Keratinocyte (primary cell): Measurements from ENCODE around the gene PEX10. TPM values are rescaled to one million over a fixed set of nuclear protein-coding genes. Genes with fewer than 3 reads are reported as not detected.

ENCODE experiments used
- DNase-seq: peaks from one replicate; pipeline ENCODE4 v3.0.0-alpha.2; 2011; ENCODE audit warnings: low read depth, missing footprints, low spot score
- FAIRE-seq: peaks from 2 replicates; lab custom pipeline; 2011; peaks lifted over from hg19 to GRCh38; lab: Jason Lieb, UNC
- H2AFZ ChIP-seq: 2 replicates; pipeline ENCODE4 v1.6.0; 2012; ENCODE audit warnings: low read length, control low read depth, inconsistent platforms; ENCODE audit not compliant: control insufficient read depth
- H3K27ac ChIP-seq: 2 replicates; pipeline ENCODE4 v1.5.1; 2011; ENCODE audit warnings: low read length; ENCODE audit not compliant: control insufficient read depth, insufficient read depth
- H3K27me3 ChIP-seq: 3 replicates; pipeline ENCODE4 v1.6.0; 2011; ENCODE audit warnings: low read length; ENCODE audit not compliant: control insufficient read depth, insufficient read depth; ENCODE audit errors: extremely low read depth
- H3K36me3 ChIP-seq, 2 experiments: 2 replicates in 1 of 2; 3 replicates in 1 of 2; pipeline ENCODE4 v1.5.1; 2011; ENCODE audit warnings: low read length in 2 of 2, mild to moderate bottlenecking in 1 of 2; ENCODE audit not compliant: control insufficient read depth in 2 of 2, insufficient read depth in 2 of 2; ENCODE audit errors: extremely low read depth in 1 of 2
- H3K4me1 ChIP-seq: 3 replicates; pipeline ENCODE4 v1.5.1; 2011; ENCODE audit warnings: low read length; ENCODE audit not compliant: control insufficient read depth, insufficient read depth; ENCODE audit errors: extremely low read depth
- H3K4me2 ChIP-seq: 3 replicates; pipeline ENCODE4 v1.6.0; 2011; ENCODE audit warnings: low read depth, low read length; ENCODE audit not compliant: control insufficient read depth, insufficient read depth; ENCODE audit errors: extremely low read depth
- H3K4me3 ChIP-seq, 3 experiments: fragments of 200-600 bp in 1 of 3; sonication (generic) in 1 of 3; 2 replicates in 2 of 3; 3 replicates in 1 of 3; pipeline ENCODE4 v1.5.1; 2011 to 2016; ENCODE audit warnings: low read length in 3 of 3, mild to moderate bottlenecking in 3 of 3, control low read depth in 2 of 3, inconsistent platforms in 1 of 3, low read depth in 1 of 3, mixed read lengths in 1 of 3, mixed run types in 1 of 3, moderate library complexity in 1 of 3; ENCODE audit not compliant: control insufficient read depth in 2 of 3, insufficient read depth in 2 of 3; ENCODE audit errors: extremely low read depth in 1 of 3
- H3K79me2 ChIP-seq: 2 replicates; pipeline ENCODE4 v1.6.0; 2012; ENCODE audit warnings: low read length; ENCODE audit not compliant: control insufficient read depth, insufficient read depth
- H3K9ac ChIP-seq: 3 replicates; pipeline ENCODE4 v1.6.0; 2011; ENCODE audit warnings: low read length; ENCODE audit not compliant: control insufficient read depth, insufficient read depth; ENCODE audit errors: extremely low read depth
- H3K9me1 ChIP-seq: 3 replicates; pipeline ENCODE4 v1.6.0; 2011; ENCODE audit warnings: low read length; ENCODE audit not compliant: control insufficient read depth, insufficient read depth; ENCODE audit errors: extremely low read depth
- H3K9me3 ChIP-seq: 2 replicates; pipeline ENCODE4 v1.5.1; 2012; ENCODE audit warnings: low read depth, low read length; ENCODE audit not compliant: control insufficient read depth
- H4K20me1 ChIP-seq: 3 replicates; pipeline ENCODE4 v1.6.0; 2011; ENCODE audit warnings: low read length; ENCODE audit not compliant: control insufficient read depth, insufficient read depth; ENCODE audit errors: extremely low read depth
- EZH2 ChIP-seq: IDR thresholded peaks from one replicate; pipeline ENCODE4 v1.6.1; 2012; ENCODE audit warnings: inconsistent platforms, mild to moderate bottlenecking, low read length, moderate library complexity
- dilution Hi-C: fragments of 300-500 bp; cut with MboI; formaldehyde crosslinking; loops from one replicate; pipeline ENCODE4 v1.7.0; 2020; ENCODE audit warnings: low sequenced_read_pairs; ENCODE audit not compliant: extremely low pct_ligation_motif_present
- polyA plus RNA-seq, 5 experiments: library from polyadenylated mRNA; depleted of rRNA in 3 of 5; stranded (reverse) in 3 of 5; stranded (forward) in 1 of 5; unstranded in 1 of 5; fragments of >200 nt; gene quantifications; 1 replicate in 1 of 5; 2 replicates in 3 of 5; 3 replicates in 1 of 5; pipeline versions ENCODE4 v1.2.1 to v1.2.3, GENCODE V29; 2011 to 2012; ENCODE audit warnings: missing spikeins in 2 of 5, low read depth in 1 of 5, low replicate concordance in 1 of 5
- TF ChIP-seq, protein P1 (sequence below), 3 experiments: IDR thresholded peaks in 1 of 3; conservative IDR thresholded peaks in 1 of 3; optimal IDR thresholded peaks in 1 of 3; 2 replicates in 2 of 3; 3 replicates in 1 of 3; pipeline versions ENCODE3 to v1.5.1; 2011; ENCODE audit warnings: low read length in 3 of 3, mild to moderate bottlenecking in 3 of 3, moderate library complexity in 2 of 3, control low read depth in 1 of 3, inconsistent platforms in 1 of 3; ENCODE audit not compliant: insufficient read depth in 2 of 3; ENCODE audit errors: extremely low read depth in 1 of 3

Gene PEX10
- polyA plus RNA-seq, 1 donor (not counting 4 experiments of a cell fraction or from before 2014, with no cell fraction given), result 13.8 TPM

- Histone ChIP-seq H4K20me1 (peaks cover 34% of the 10 kb centered on the region), H3K4me1 (peaks cover 28% of the 10 kb centered on the region), H3K79me2 (peaks cover 84% of the 10 kb centered on the region), H3K4me3 (no peak overlapping the region), H3K27me3 (no peaks in the 10 kb centered on the region), H2AFZ (no peak overlapping the region), H3K9me1 (no peaks in the 10 kb centered on the region), H3K4me2 (no peak overlapping the region), H3K9ac (no peak overlapping the region), H3K27ac (no peak overlapping the region), H3K36me3 (peaks cover 0 to 21% of the 10 kb centered on the region in 2 experiments), H3K9me3 (no peaks in the 10 kb centered on the region)
- dilution Hi-C loops, result no loop called here
- FAIRE-seq (no peak), DNase-seq (no peak)
- TF ChIP-seq, protein P1, sequence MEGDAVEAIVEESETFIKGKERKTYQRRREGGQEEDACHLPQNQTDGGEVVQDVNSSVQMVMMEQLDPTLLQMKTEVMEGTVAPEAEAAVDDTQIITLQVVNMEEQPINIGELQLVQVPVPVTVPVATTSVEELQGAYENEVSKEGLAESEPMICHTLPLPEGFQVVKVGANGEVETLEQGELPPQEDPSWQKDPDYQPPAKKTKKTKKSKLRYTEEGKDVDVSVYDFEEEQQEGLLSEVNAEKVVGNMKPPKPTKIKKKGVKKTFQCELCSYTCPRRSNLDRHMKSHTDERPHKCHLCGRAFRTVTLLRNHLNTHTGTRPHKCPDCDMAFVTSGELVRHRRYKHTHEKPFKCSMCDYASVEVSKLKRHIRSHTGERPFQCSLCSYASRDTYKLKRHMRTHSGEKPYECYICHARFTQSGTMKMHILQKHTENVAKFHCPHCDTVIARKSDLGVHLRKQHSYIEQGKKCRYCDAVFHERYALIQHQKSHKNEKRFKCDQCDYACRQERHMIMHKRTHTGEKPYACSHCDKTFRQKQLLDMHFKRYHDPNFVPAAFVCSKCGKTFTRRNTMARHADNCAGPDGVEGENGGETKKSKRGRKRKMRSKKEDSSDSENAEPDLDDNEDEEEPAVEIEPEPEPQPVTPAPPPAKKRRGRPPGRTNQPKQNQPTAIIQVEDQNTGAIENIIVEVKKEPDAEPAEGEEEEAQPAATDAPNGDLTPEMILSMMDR (optimal IDR thresholded peaks at IDR 0.05 in 1 of 3, IDR thresholded peaks at IDR 0.05 in 1 of 3, conservative IDR thresholded peaks at IDR 0.05 in 1 of 3; ENCODE audit: extremely low read depth in 1 of 3, insufficient read depth in 2 of 3, low read length in 3 of 3), result no peak
- TF ChIP-seq EZH2, result no peak
These were observed 34.5 kb upstream of the PEX10 start for GRCh38 chr1:2446861-2447260.

DNA sequence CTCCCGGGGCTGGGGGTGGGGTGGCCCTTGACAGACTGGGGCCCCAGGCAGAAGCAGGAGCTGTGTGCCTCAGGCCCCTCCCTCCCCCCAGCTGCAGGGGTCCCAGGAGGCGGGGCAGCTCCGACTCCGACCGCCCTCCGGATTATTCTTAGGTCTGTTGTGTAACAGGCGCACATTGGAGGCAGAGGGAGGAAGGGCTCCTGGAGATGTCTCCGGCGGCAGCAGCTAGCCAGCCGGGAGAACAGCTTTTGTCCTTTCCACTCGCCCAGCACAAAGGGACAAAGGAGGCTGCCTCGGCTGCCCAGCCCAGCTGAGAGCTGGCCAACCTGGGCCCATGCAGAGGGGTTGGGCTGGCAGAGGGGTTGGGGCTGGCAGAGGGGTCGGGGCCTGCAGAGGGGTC is 34.0 kb upstream of the PEX10 start:
- Histone ChIP-seq H3K9ac (no peak overlapping the region), H3K27me3 (no peaks in the 10 kb centered on the region), H3K27ac (no peak overlapping the region), H3K79me2 (peaks cover 87% of the 10 kb centered on the region), H3K9me3 (no peaks in the 10 kb centered on the region), H2AFZ (no peak overlapping the region), H3K4me1 (peaks cover 25% of the 10 kb centered on the region), H3K4me3 (no peak overlapping the region), H3K36me3 (peaks cover 0 to 23% of the 10 kb centered on the region in 2 experiments), H3K4me2 (no peak overlapping the region), H4K20me1 (peaks cover 38% of the 10 kb centered on the region), H3K9me1 (no peaks in the 10 kb centered on the region)
- DNase-seq (no peak), FAIRE-seq (no peak)
- dilution Hi-C loops, result no loop called here
- TF ChIP-seq EZH2, result no peak
- TF ChIP-seq, protein P1 (optimal IDR thresholded peaks at IDR 0.05 in 1 of 3, IDR thresholded peaks at IDR 0.05 in 1 of 3, conservative IDR thresholded peaks at IDR 0.05 in 1 of 3; ENCODE audit: extremely low read depth in 1 of 3, insufficient read depth in 2 of 3, low read length in 3 of 3), result no peak
